Thyroid gland (tissue), 4 donors: ENCODE results near the gene B3GALT6. TPM values are rescaled to one million over a fixed set of nuclear protein-coding genes. Genes with fewer than 3 reads are reported as not detected.

Experiments used
- DNase-seq, 2 donors: peaks; one replicate each; pipeline ENCODE4 v3.0.0-alpha.2; 2019
- H3K27ac ChIP-seq, 3 donors: fragments of 200-600 bp; sonication (generic); 1 replicate in 2 of 3; 2 replicates in 1 of 3; pipeline ENCODE4 v1.5.1; 2016 to 2019; ENCODE audit warnings: mild to moderate bottlenecking in 1 of 3, moderate library complexity in 1 of 3
- H3K27me3 ChIP-seq: fragments of 200-600 bp; sonication (generic); one replicate; pipeline ENCODE4 v1.5.1; 2019
- H3K36me3 ChIP-seq, 2 donors: fragments of 200-600 bp; sonication (generic); one replicate each; pipeline ENCODE4 v1.5.1; 2016 to 2019
- H3K4me1 ChIP-seq, 2 donors: fragments of 200-600 bp; sonication (generic); one replicate each; pipeline ENCODE4 v1.5.1; 2017 to 2019
- H3K4me3 ChIP-seq, 3 donors: fragments of 200-600 bp; sonication (generic); replicated peaks in 1 of 3; 1 replicate in 2 of 3; 2 replicates in 1 of 3; pipeline ENCODE4 v1.5.1; 2016; ENCODE audit warnings: mild to moderate bottlenecking in 1 of 3
- H3K9me3 ChIP-seq: fragments of 200-600 bp; sonication (generic); one replicate; pipeline ENCODE4 v1.5.1; 2017
- CTCF ChIP-seq, 6 experiments: fragments of 200-600 bp in 3 of 6; fragments of 450-650 bp in 3 of 6; sonication (generic) in 3 of 6; IDR thresholded peaks; one replicate each; pipeline ENCODE4 v1.5.1; 2016 to 2019; ENCODE audit warnings: antibody characterized with exemption in 6 of 6, mild to moderate bottlenecking in 2 of 6, inconsistent platforms in 1 of 6, moderate library complexity in 1 of 6
- POLR2A ChIP-seq, 2 donors: fragments of 450-650 bp; IDR thresholded peaks; one replicate each; pipeline ENCODE4 v1.6.1; 2017; ENCODE audit warnings: antibody characterized with exemption in 2 of 2, mild to moderate bottlenecking in 2 of 2, moderate library complexity in 1 of 2
- WGBS, 2 donors: methylation state at CpG; one replicate each; pipeline ENCODE4 v1.1.5; 2017; 5-methylcytosine and 5-hydroxymethylcytosine counted together
- intact Hi-C: fragments of 100-400 bp; cut with DNase I; formaldehyde crosslinking; loops from one replicate; pipeline ENCODE4 v1.15.1; 2023
- total RNA-seq, 4 donors: library from RNA; depleted of rRNA; stranded (reverse); fragments of >200 nt; gene quantifications; one replicate each; pipeline ENCODE4 v1.2.3, GENCODE V29; 2016

Gene B3GALT6
- total RNA-seq, 4 donors from 2014 or later: 18.0 to 32.2 (median 25.5) TPM

- DNase-seq: no peak
- Histone ChIP-seq H3K4me3 (no peak overlapping the region), H3K27ac (no peak overlapping the region), H3K9me3 (no peaks in the 10 kb centered on the region), H3K4me1 (peaks cover 6 to 20% of the 10 kb centered on the region in 2 donors), H3K27me3 (no peaks in the 10 kb centered on the region), H3K36me3 (no peaks in the 10 kb centered on the region)
- TF ChIP-seq CTCF (IDR thresholded peaks at IDR 0.05) (no peak), POLR2A (IDR thresholded peaks at IDR 0.05) (no peak)
- intact Hi-C loops: no loop called here
- 72 to 76% methylated on average over 24 to 28 of the region's 49 CpGs for WGBS, 2 donors
Measured at GRCh38 chr1:1203561-1204424, 28.2 kb upstream of the B3GALT6 start.

DNA sequence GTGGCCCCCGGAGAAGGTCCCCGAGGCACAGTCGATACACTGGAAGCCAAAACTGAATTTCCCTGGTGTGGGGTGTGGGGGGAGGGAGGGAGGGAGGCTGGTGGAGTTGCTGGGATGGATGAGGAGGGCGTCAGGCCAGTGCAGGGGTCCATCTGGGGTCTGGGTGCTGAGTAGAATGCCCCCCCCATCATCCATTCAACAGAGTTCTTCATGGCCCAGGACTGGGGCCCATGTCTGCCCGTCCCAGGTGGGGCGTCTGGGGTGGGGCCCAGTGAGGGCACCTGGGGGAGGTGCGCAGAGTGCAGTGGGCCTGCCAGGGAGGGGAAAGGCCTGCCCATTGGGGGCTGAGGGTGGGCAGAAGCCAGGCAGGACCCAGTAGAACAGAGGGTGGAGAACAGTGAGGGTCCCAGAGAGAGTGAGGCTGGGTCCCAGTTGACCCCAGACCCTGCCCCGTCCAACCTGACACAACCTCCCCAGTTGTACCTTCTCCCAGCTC, 27.6 kb upstream of the B3GALT6 start:
- Histone ChIP-seq H3K27me3 (no peaks in the 10 kb centered on the region), H3K4me3 (no peak overlapping the region), H3K27ac (no peak overlapping the region), H3K36me3 (no peaks in the 10 kb centered on the region), H3K4me1 (peaks cover 6 to 20% of the 10 kb centered on the region in 2 donors), H3K9me3 (no peaks in the 10 kb centered on the region)
- no peak for DNase-seq
- 84 to 91% methylated on average over 6 to 8 of the region's 8 CpGs for WGBS, 2 donors
- no peak for TF ChIP-seq CTCF (IDR thresholded peaks at IDR 0.05)
- TF ChIP-seq POLR2A (IDR thresholded peaks at IDR 0.05): no peak
- intact Hi-C loops: no loop called here

DNA sequence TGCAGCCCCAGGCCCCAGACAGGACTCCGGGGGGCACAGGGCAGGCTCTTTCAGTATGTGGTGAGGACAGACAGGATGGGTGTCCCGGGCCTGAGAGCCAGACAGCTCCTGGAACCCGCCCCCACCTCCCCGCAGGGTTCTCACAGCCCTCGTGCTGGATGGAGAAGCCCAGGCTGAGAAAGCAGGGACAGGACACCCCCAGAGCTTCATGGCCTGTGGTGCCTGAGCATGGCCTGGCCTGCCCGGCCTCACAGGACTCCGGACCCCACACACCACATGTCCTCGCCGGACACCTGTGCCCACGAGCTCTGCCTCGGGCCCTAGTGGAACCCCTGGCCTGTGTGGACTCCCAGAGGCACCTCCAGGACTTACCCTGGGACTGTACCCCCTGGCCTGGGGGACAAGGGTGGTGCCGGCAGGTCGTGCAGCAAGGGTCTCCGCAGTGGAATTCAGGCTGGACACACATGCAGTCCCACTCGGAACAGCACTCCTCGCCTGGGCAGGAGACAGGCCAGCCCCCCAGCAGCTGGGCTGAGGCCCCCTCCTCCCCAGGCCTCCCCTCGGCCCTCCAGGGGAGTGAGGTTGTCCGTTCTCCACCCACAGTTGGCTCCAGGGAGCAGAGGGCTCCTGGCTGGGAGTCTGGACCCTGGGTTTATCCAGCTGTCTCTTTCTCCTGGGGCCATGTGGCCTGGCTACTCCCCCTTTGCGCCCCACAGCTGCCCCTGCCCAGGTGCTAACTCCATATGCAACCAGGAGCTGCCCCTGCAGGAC, 26.9 kb upstream of the B3GALT6 start:
- WGBS, 2 donors: 80 to 100% methylated on average over 2 to 10 of the region's 19 CpGs
- Histone ChIP-seq H3K9me3 (no peaks in the 10 kb centered on the region), H3K4me3 (no peak overlapping the region), H3K27me3 (no peaks in the 10 kb centered on the region), H3K27ac (no peak overlapping the region), H3K4me1 (peaks cover 6 to 20% of the 10 kb centered on the region in 2 donors), H3K36me3 (no peaks in the 10 kb centered on the region)
- intact Hi-C loops: no loop called here
- no peak for DNase-seq
- no peak for TF ChIP-seq CTCF (IDR thresholded peaks at IDR 0.05)
- TF ChIP-seq POLR2A (IDR thresholded peaks at IDR 0.05): no peak

GRCh38 chr1:1205769-1206375, 26.2 kb upstream of the B3GALT6 start:
- TF ChIP-seq POLR2A (IDR thresholded peaks at IDR 0.05): no peak
- TF ChIP-seq CTCF (IDR thresholded peaks at IDR 0.05): no peak
- intact Hi-C loops: no loop called here
- 40 to 49% methylated on average over 1 to 5 of the region's 31 CpGs for WGBS, 2 donors
- H3K9me3 ChIP-seq: no peaks in the 10 kb centered on the region
- H3K36me3 ChIP-seq: no peaks in the 10 kb centered on the region
- DNase-seq: no peak
- peak overlapping the region in 1 of 3 donors; percentile 11 for H3K4me3 ChIP-seq
- no peaks in the 10 kb centered on the region for H3K27me3 ChIP-seq
- H3K4me1 ChIP-seq: peaks cover 6 to 18% of the 10 kb centered on the region in 2 donors
- no peak overlapping the region for H3K27ac ChIP-seq
